SK-N-SH (cell line): Measurements from ENCODE around the gene DZIP1L. TPM values are rescaled to one million over a fixed set of nuclear protein-coding genes. Genes with fewer than 3 reads are reported as not detected.
A peak's percentile ranks its signal among the peaks of the same experiment; 100 is the strongest.

Experiments
- CTCF ChIA-PET: fragments of 300-600, 350-600 bp; formaldehyde crosslinking; extraction: SDS; loops from one replicate; lab custom pipeline; 2021; lab: Yijun Ruan, JAX
- POLR2A ChIA-PET: fragments of 350-600 bp; sonication (Branson Sonifier 250); formaldehyde crosslinking; extraction: SDS; loops from one replicate; lab custom pipeline; 2020; ENCODE audit warnings: antibody characterized with exemption, inconsistent platforms; lab: Yijun Ruan, JAX
- DNase-seq: peaks from one replicate; pipeline ENCODE4 v3.0.0; 2012
- H2AFZ ChIP-seq: fragments of 200-600 bp; sonication (generic); 2 replicates; pipeline ENCODE4 v1.8.1; 2016; ENCODE audit warnings: antibody characterized with exemption, mild to moderate bottlenecking, low read depth
- H3F3A ChIP-seq: fragments of 200-600 bp; sonication (generic); replicated peaks from 2 replicates; pipeline ENCODE3; 2016; ENCODE audit warnings: antibody characterized with exemption, mild to moderate bottlenecking; ENCODE audit not compliant: insufficient read depth
- H3K27ac ChIP-seq, 2 experiments: fragments of 200-500 bp in 1 of 2; fragments of 200-600 bp in 1 of 2; sonication (Bioruptor generic) in 1 of 2; sonication (generic), shearing (Covaris generic) in 1 of 2; 2 replicates each; pipeline versions ENCODE4 v1.5.1 to v1.6.1; 2014 to 2016; ENCODE audit warnings: low read depth in 2 of 2, inconsistent platforms in 1 of 2, low read length in 1 of 2, mild to moderate bottlenecking in 1 of 2, mixed read lengths in 1 of 2
- H3K27me3 ChIP-seq: fragments of 200-600 bp; sonication (generic), shearing (Covaris generic); 2 replicates; pipeline ENCODE4 v1.6.1; 2016; ENCODE audit warnings: mixed run types; ENCODE audit not compliant: insufficient read depth
- H3K36me3 ChIP-seq, 2 experiments: fragments of 200-500 bp in 1 of 2; fragments of 200-600 bp in 1 of 2; sonication (Bioruptor generic) in 1 of 2; sonication (generic) in 1 of 2; replicated peaks in 1 of 2; 2 replicates each; pipeline versions ENCODE3 to v1.5.1; 2014 to 2016; ENCODE audit warnings: low read length in 1 of 2, mild to moderate bottlenecking in 1 of 2; ENCODE audit not compliant: insufficient read depth in 2 of 2, control insufficient read depth in 1 of 2
- H3K4me1 ChIP-seq, 2 experiments: fragments of 200-500 bp in 1 of 2; fragments of 200-600 bp in 1 of 2; sonication (Bioruptor generic) in 1 of 2; sonication (generic), shearing (Covaris generic) in 1 of 2; 2 replicates each; pipeline versions ENCODE4 v1.5.1 to v1.6.1; 2014 to 2016; ENCODE audit warnings: low read depth in 1 of 2, low read length in 1 of 2, mixed run types in 1 of 2; ENCODE audit not compliant: insufficient read depth in 2 of 2, control insufficient read depth in 1 of 2
- H3K4me2 ChIP-seq: fragments of 200-600 bp; sonication (generic), shearing (Covaris generic); 2 replicates; pipeline ENCODE4 v1.6.1; 2017; ENCODE audit warnings: mixed run types
- H3K4me3 ChIP-seq, 2 experiments: fragments of 200-500 bp in 1 of 2; fragments of 200-600 bp in 1 of 2; sonication (Bioruptor generic) in 1 of 2; sonication (generic), shearing (Covaris generic) in 1 of 2; 2 replicates each; pipeline versions ENCODE4 v1.5.1 to v1.8.1; 2014 to 2016; ENCODE audit warnings: low read depth in 2 of 2, inconsistent platforms in 1 of 2, low read length in 1 of 2, mild to moderate bottlenecking in 1 of 2, mixed read lengths in 1 of 2, moderate library complexity in 1 of 2
- H3K79me2 ChIP-seq: fragments of 200-600 bp; sonication (generic); 2 replicates; pipeline ENCODE4 v1.8.1; 2017; ENCODE audit warnings: mild to moderate bottlenecking; ENCODE audit not compliant: insufficient read depth
- H3K9ac ChIP-seq: fragments of 200-600 bp; sonication (generic); 2 replicates; pipeline ENCODE4 v1.6.1; 2017; ENCODE audit warnings: mixed run types
- H3K9me2 ChIP-seq: fragments of 200-600 bp; sonication (generic); 2 replicates; pipeline ENCODE4 v1.6.1; 2017; ENCODE audit warnings: mixed run types
- H3K9me3 ChIP-seq: fragments of 200-600 bp; sonication (generic); 2 replicates; pipeline ENCODE4 v1.6.1; 2017; ENCODE audit warnings: mixed run types, mild to moderate bottlenecking, moderate library complexity
- H4K20me1 ChIP-seq: fragments of 200-600 bp; sonication (generic); 2 replicates; pipeline ENCODE4 v1.6.1; 2017; ENCODE audit warnings: mild to moderate bottlenecking, mixed run types; ENCODE audit not compliant: insufficient read depth
- ELF1 ChIP-seq: IDR thresholded peaks from 2 replicates; pipeline ENCODE4 v1.4.0; 2012
- EP300 ChIP-seq, 2 experiments: IDR thresholded peaks; 2 replicates each; pipeline versions ENCODE4 v1.4.0 to v1.6.1; 2012; ENCODE audit warnings: borderline replicate concordance in 1 of 2, low read depth in 1 of 2, low read length in 1 of 2
- FOXJ3 ChIP-seq: sonication (generic); formaldehyde crosslinking; IDR thresholded peaks from 2 replicates; pipeline ENCODE4 v1.5.1; 2020; ENCODE audit warnings: mild to moderate bottlenecking, missing genetic modification reagents
- FOXM1 ChIP-seq: IDR thresholded peaks from 2 replicates; pipeline ENCODE4 v1.4.0; 2012; ENCODE audit warnings: low read depth, mild to moderate bottlenecking
- MEF2A ChIP-seq: IDR thresholded peaks from 2 replicates; pipeline ENCODE4 v1.4.0; 2012; ENCODE audit warnings: low read depth, borderline replicate concordance
- RAD21 ChIP-seq: IDR thresholded peaks from 2 replicates; pipeline ENCODE4 v1.6.1; 2012; ENCODE audit warnings: mild to moderate bottlenecking, low read length
- RFX5 ChIP-seq: IDR thresholded peaks from 2 replicates; pipeline ENCODE4 v1.6.1; 2012; ENCODE audit warnings: mild to moderate bottlenecking, improper control_type of control experiment, low read length
- SMC3 ChIP-seq: IDR thresholded peaks from 2 replicates; pipeline ENCODE4 v1.6.1; 2012; ENCODE audit warnings: low read depth, low read length, improper control_type of control experiment
- WGBS: methylation state at CpG from one replicate; pipeline ENCODE4 v1.1.6; 2017; ENCODE audit warnings: low lambda C conversion rate; 5-methylcytosine and 5-hydroxymethylcytosine counted together
- polyA plus RNA-seq, 3 experiments: library from polyadenylated mRNA; depleted of rRNA; stranded (reverse); fragments of >200 nt; gene quantifications; 2 replicates each; pipeline ENCODE4 v1.2.3, GENCODE V29; 2012
- TF ChIP-seq, protein P1 (sequence below): IDR thresholded peaks from 2 replicates; pipeline ENCODE4 v1.4.0; 2012; ENCODE audit warnings: low read depth, borderline replicate concordance
- TF ChIP-seq, protein P2 (sequence below): fragments of 150-350 bp; IDR thresholded peaks from 2 replicates; pipeline ENCODE4 v1.6.1; 2017; ENCODE audit warnings: antibody characterized with exemption, low read length, low read depth, borderline replicate concordance
- TF ChIP-seq, protein P3 (sequence below): fragments of 200-600 bp; sonication (generic); IDR thresholded peaks from 2 replicates; pipeline ENCODE4 v1.6.1; 2017; ENCODE audit warnings: antibody characterized with exemption, mild to moderate bottlenecking, moderate library complexity

Gene DZIP1L
- polyA plus RNA-seq, 1 of the 3 experiments (the other 2 are of a cell fraction): 6.4 TPM

DNA sequence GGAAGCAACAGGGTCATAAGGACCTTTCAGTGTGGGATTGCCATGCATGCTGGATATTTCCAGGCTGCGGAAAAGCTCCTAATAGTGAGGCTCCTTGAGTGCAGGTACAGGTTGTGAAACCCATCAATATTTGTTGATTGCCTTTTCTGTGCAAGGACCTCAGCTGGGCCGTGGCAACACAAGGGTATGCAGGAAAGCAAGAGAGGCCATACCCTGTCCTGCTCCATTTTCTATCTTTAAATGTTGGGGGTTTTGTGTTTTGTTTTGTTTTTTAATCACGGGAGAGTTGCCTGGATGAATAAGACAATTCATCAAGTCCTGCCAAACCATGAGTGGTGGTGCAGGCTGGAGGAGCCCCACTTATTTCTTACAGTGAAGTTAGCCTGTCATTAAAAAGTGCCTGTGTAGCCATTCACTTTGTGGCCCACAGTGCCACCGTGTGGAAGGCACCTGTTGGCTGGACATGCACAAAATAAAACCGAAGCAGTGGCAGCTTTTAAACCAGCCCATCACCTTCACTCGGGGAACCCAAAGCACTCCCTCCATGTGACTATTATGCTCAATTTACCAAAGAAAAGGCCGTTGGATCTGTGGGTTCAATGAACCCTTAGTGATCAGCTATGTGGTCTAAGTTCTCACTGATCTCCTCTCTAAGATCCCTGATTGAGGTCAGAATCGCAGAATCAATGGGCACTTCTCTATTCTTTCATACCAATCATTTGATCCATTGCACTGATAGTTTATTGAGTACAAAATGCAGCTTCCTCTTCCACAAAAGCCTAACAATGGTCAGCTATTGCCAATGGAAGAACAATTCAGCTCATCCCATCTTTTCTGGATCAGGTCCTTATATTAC, 63.2 kb downstream of the DZIP1L start:
- TF ChIP-seq, protein P1, sequence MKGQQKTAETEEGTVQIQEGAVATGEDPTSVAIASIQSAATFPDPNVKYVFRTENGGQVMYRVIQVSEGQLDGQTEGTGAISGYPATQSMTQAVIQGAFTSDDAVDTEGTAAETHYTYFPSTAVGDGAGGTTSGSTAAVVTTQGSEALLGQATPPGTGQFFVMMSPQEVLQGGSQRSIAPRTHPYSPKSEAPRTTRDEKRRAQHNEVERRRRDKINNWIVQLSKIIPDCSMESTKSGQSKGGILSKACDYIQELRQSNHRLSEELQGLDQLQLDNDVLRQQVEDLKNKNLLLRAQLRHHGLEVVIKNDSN: no peak
- peak; percentile 70 for TF ChIP-seq RAD21
- TF ChIP-seq EP300 (IDR thresholded peaks at IDR 0.05; ENCODE audit: borderline replicate concordance in 1 of 2, low read depth in 1 of 2, low read length in 1 of 2): no peak
- TF ChIP-seq ELF1: no peak
- TF ChIP-seq, protein P2, sequence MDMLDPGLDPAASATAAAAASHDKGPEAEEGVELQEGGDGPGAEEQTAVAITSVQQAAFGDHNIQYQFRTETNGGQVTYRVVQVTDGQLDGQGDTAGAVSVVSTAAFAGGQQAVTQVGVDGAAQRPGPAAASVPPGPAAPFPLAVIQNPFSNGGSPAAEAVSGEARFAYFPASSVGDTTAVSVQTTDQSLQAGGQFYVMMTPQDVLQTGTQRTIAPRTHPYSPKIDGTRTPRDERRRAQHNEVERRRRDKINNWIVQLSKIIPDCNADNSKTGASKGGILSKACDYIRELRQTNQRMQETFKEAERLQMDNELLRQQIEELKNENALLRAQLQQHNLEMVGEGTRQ: no peak
- TF ChIP-seq FOXM1: no peak
- no peak for TF ChIP-seq MEF2A
- TF ChIP-seq, protein P3, sequence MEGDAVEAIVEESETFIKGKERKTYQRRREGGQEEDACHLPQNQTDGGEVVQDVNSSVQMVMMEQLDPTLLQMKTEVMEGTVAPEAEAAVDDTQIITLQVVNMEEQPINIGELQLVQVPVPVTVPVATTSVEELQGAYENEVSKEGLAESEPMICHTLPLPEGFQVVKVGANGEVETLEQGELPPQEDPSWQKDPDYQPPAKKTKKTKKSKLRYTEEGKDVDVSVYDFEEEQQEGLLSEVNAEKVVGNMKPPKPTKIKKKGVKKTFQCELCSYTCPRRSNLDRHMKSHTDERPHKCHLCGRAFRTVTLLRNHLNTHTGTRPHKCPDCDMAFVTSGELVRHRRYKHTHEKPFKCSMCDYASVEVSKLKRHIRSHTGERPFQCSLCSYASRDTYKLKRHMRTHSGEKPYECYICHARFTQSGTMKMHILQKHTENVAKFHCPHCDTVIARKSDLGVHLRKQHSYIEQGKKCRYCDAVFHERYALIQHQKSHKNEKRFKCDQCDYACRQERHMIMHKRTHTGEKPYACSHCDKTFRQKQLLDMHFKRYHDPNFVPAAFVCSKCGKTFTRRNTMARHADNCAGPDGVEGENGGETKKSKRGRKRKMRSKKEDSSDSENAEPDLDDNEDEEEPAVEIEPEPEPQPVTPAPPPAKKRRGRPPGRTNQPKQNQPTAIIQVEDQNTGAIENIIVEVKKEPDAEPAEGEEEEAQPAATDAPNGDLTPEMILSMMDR: peak; percentile 72
- no peak for TF ChIP-seq FOXJ3 (CRISPR knock-in tag)
- peak; percentile 50; the same call in 1 of the 2 replicates for TF ChIP-seq SMC3
- Histone ChIP-seq H3K36me3 (peaks cover 17 to 18% of the 10 kb centered on the region in 2 experiments), H3K9ac (no peak overlapping the region), H3F3A (no peaks in the 10 kb centered on the region), H3K79me2 (no peaks in the 10 kb centered on the region), H3K9me2 (no peaks in the 10 kb centered on the region), H3K4me1 (no peaks in the 10 kb centered on the region; a peak in 1 of 4 replicates), H3K27me3 (no peaks in the 10 kb centered on the region), H3K27ac (no peak overlapping the region), H4K20me1 (no peaks in the 10 kb centered on the region), H2AFZ (no peak overlapping the region), H3K4me3 (no peak overlapping the region), H3K9me3 (no peaks in the 10 kb centered on the region), H3K4me2 (no peak overlapping the region)
- WGBS: 57% methylated on average over 8 of the region's 8 CpGs
- ChIA-PET POLR2A (interaction anchor here (1.2 kb wide), 1 partner anchor 1019 kb away, joined by 3 read pairs; no protein-coding TSS in a partner anchor), CTCF (interaction anchor here (0.7 to 2.8 kb wide), 34 partner anchors 9 to 1027 kb away, joined by 3 to 19 read pairs (median 5); no protein-coding TSS in a partner anchor)
- DNase-seq: peak; percentile 34

DNA sequence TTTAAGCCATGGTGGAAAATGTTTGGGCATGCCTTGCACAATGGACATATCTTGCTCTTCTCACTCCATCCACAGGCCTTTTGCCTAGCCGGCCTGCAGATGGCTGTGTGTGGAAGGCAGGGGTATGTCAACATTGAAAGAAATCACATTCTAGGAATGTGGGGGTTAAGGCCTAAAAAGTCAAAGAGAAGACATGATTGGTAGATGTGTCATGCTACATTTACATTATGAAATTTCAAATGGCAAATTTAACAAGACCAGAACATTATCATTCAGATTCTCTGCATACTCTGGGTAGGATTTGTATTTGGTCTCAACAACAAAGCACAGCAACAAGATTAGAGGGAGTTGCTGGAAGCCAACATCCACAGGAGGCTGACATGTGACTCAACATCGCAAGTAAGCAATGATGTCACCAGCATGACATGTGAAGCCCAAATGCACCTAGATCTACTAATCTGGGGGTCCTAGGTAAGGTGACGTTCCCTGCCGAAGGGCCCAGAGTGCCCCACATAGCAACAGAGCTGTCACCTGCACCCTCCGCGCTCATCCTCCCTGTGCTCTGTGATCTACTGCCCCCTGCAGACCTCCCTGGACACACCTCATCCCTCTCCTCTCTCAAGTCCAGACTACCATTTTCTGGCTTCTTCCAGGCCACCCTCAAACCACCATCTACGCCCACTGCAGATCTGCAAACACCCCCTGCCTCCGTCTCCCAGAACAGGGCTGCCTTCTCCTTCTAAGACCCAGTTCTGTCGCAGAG, 66.1 kb downstream of the DZIP1L start:
- Histone ChIP-seq H3K9me3 (no peaks in the 10 kb centered on the region), H3K79me2 (no peaks in the 10 kb centered on the region), H3F3A (no peaks in the 10 kb centered on the region), H3K9me2 (no peaks in the 10 kb centered on the region), H3K36me3 (peaks cover 8 to 20% of the 10 kb centered on the region in 2 experiments), H2AFZ (no peak overlapping the region), H3K4me1 (no peaks in the 10 kb centered on the region; a peak in 1 of 4 replicates), H3K4me3 (no peak overlapping the region), H3K9ac (no peak overlapping the region), H3K4me2 (no peak overlapping the region), H3K27me3 (no peaks in the 10 kb centered on the region), H3K27ac (no peak overlapping the region), H4K20me1 (no peaks in the 10 kb centered on the region)
- CTCF ChIA-PET: no interaction called here
- TF ChIP-seq, protein P3: peak; percentile 19; the same call in 1 of the 2 replicates
- no peak for TF ChIP-seq RFX5
- POLR2A ChIA-PET: no interaction called here
- 93% methylated on average over 8 of the region's 9 CpGs for WGBS
- no peak for DNase-seq
